Middle frontal gyrus (tissue), 1 donor: ENCODE measurements around the gene CCL17.
"Not testable (repeated sequence)": the region's sequence is repeated elsewhere in the genome, so short reads cannot be mapped to it uniquely, and the experiment has no call there.

Source experiments
- DNase-seq: peaks from one replicate; pipeline ENCODE4 v3.0.0-alpha.2; 2015; ENCODE audit warnings: low spot score; ENCODE audit errors: extremely low spot score

CCL17 gene

GRCh38 chr16:57395026-57395425 lies 9.5 kb upstream of the CCL17 start:
- no peak for DNase-seq

- DNase-seq: no peak
These were observed 7.8 kb upstream of the CCL17 start for GRCh38 chr16:57396786-57397185.

GRCh38 chr16:57397493-57397892 lies 7.1 kb upstream of the CCL17 start:
- DNase-seq: not testable (repeated sequence)

GRCh38 chr16:57401943-57402640 lies 2.5 kb upstream of the CCL17 start:
- no peak for DNase-seq

- DNase-seq: no peak
These were observed 530 bp downstream of the CCL17 start for GRCh38 chr16:57405097-57405496.

GRCh38 chr16:57406881-57407280 lies 2.3 kb downstream of the CCL17 start:
- DNase-seq: no peak

- no peak for DNase-seq
These were observed 3.2 kb downstream of the CCL17 start for GRCh38 chr16:57407521-57408353.

GRCh38 chr16:57409065-57409464 lies 4.5 kb downstream of the CCL17 start:
- DNase-seq: no peak

GRCh38 chr16:57409870-57410587 lies 5.5 kb downstream of the CCL17 start:
- DNase-seq: no peak

GRCh38 chr16:57411362-57411976 lies 6.9 kb downstream of the CCL17 start:
- no peak for DNase-seq

GRCh38 chr16:57412584-57412983 lies 8.0 kb downstream of the CCL17 start:
- no peak for DNase-seq

GRCh38 chr16:57413301-57413730 lies 8.7 kb downstream of the CCL17 start:
- no peak for DNase-seq

GRCh38 chr16:57413733-57414132 lies 9.2 kb downstream of the CCL17 start:
- no peak for DNase-seq

- no peak for DNase-seq
These were observed 11.5 kb downstream of the CCL17 start for GRCh38 chr16:57416084-57416483.

- DNase-seq: no peak
These were observed 14.9 kb downstream of the CCL17 start for GRCh38 chr16:57419506-57419905.

- DNase-seq: no peak
These were observed 17.7 kb downstream of the CCL17 start for GRCh38 chr16:57422026-57422944.

GRCh38 chr16:57423152-57423551 lies 18.6 kb downstream of the CCL17 start:
- DNase-seq: no peak

GRCh38 chr16:57424583-57424982 lies 20.0 kb downstream of the CCL17 start:
- no peak for DNase-seq

- no peak for DNase-seq
These were observed 21.8 kb downstream of the CCL17 start for GRCh38 chr16:57426356-57426755.

GRCh38 chr16:57427307-57427706 lies 22.7 kb downstream of the CCL17 start:
- DNase-seq: no peak

GRCh38 chr16:57427824-57428223 lies 23.3 kb downstream of the CCL17 start:
- DNase-seq: no peak
